ENCODE results near the gene LSM7. TPM values are rescaled to one million over a fixed set of nuclear protein-coding genes. Genes with fewer than 3 reads are reported as not detected.
A peak's percentile ranks its signal among the peaks of the same experiment; 100 is the strongest.

Gene LSM7
- total and polyA plus RNA-seq, 2 of the 13 experiments (the other 11 are each of a cell fraction or from before 2014, with no cell fraction given): 140 to 205 TPM

- 0 out of 2 replicates have a peak, but pooled peaks have one; percentile 40 for TF ChIP-seq IRF9 (CRISPR knock-in tag; IDR thresholded peaks at IDR 0.05; ENCODE audit: borderline replicate concordance)
- peak; percentile 39 to 61; a peak in 2 of 4 replicates for TF ChIP-seq NR2F1 (CRISPR knock-in tag; IDR thresholded peaks at IDR 0.05)
- no peak for TF ChIP-seq PAF1 (CRISPR knock-in tag; IDR thresholded peaks at IDR 0.05)
- TF ChIP-seq MLXIP (CRISPR knock-in tag; IDR thresholded peaks at IDR 0.05; ENCODE audit: borderline replicate concordance): no peak
- no peak for TF ChIP-seq SNAPC4 (CRISPR knock-in tag; IDR thresholded peaks at IDR 0.05)
- TF ChIP-seq MNT (IDR thresholded peaks at IDR 0.05): peak; percentile 44; the same call in 1 of the 2 replicates
- no peak for TF ChIP-seq AGO1 (IDR thresholded peaks at IDR 0.05; ENCODE audit: low read depth, low read length, poor library complexity, severe bottlenecking)
- TF ChIP-seq MAX (IDR thresholded peaks at IDR 0.05): peak; percentile 89
- no peak for TF ChIP-seq LBX2 (CRISPR knock-in tag; IDR thresholded peaks at IDR 0.05; ENCODE audit: borderline replicate concordance)
- TF ChIP-seq RFXANK (CRISPR knock-in tag; IDR thresholded peaks at IDR 0.05): no peak
- TF ChIP-seq ZNF333 (CRISPR knock-in tag; IDR thresholded peaks at IDR 0.05; ENCODE audit: borderline replicate concordance): no peak; the same call in 1 of the 2 replicates
- TF ChIP-seq TCF12 (IDR thresholded peaks at IDR 0.05): no peak
- no peak for TF ChIP-seq TCF12 (CRISPR knock-in tag; IDR thresholded peaks at IDR 0.05)
- TF ChIP-seq ZFP62 (CRISPR knock-in tag; IDR thresholded peaks at IDR 0.05): no peak
- TF ChIP-seq ZNF781 (CRISPR knock-in tag; IDR thresholded peaks at IDR 0.05; ENCODE audit: borderline replicate concordance, not compliant biosample characterization): no peak
These were observed at the start of gene LSM7, which contains the start of gene SPPL2B (continued) for GRCh38 chr19:2328401-2329148.

Data from HepG2 (cell line).